H7 (cell line): ENCODE measurements around the gene GRAMD1A. TPM values are rescaled to one million over a fixed set of nuclear protein-coding genes. Genes with fewer than 3 reads are reported as not detected.
A peak's percentile ranks its signal among the peaks of the same experiment; 100 is the strongest.
"Not testable (repeated sequence)": the region's sequence is repeated elsewhere in the genome, so short reads cannot be mapped to it uniquely, and the experiment has no call there.

ENCODE experiments used
- DNase-seq: peaks from one replicate; pipeline ENCODE4 v3.0.0; 2012
- H3K27me3 ChIP-seq: 2 replicates; pipeline ENCODE4 v1.6.0; 2011; ENCODE audit warnings: mild to moderate bottlenecking, low read length; ENCODE audit not compliant: control insufficient read depth, insufficient read depth
- H3K36me3 ChIP-seq: replicated peaks from 2 replicates; pipeline ENCODE4 v1.5.1; 2011; ENCODE audit warnings: low read length; ENCODE audit not compliant: control insufficient read depth, insufficient read depth
- H3K4me3 ChIP-seq: 2 replicates; pipeline ENCODE4 v1.5.1; 2011; ENCODE audit warnings: low read depth, mild to moderate bottlenecking, control low read depth, low read length, moderate library complexity; ENCODE audit not compliant: insufficient read depth
- total RNA-seq: library from RNA; depleted of rRNA; stranded (reverse); fragments of >200 nt; shearing (Covaris generic); gene quantifications from 2 replicates; pipeline ENCODE4 v1.2.3, GENCODE V29; 2014

GRAMD1A gene
- total RNA-seq, 1 experiment from 2014 or later, result 110 TPM

DNA sequence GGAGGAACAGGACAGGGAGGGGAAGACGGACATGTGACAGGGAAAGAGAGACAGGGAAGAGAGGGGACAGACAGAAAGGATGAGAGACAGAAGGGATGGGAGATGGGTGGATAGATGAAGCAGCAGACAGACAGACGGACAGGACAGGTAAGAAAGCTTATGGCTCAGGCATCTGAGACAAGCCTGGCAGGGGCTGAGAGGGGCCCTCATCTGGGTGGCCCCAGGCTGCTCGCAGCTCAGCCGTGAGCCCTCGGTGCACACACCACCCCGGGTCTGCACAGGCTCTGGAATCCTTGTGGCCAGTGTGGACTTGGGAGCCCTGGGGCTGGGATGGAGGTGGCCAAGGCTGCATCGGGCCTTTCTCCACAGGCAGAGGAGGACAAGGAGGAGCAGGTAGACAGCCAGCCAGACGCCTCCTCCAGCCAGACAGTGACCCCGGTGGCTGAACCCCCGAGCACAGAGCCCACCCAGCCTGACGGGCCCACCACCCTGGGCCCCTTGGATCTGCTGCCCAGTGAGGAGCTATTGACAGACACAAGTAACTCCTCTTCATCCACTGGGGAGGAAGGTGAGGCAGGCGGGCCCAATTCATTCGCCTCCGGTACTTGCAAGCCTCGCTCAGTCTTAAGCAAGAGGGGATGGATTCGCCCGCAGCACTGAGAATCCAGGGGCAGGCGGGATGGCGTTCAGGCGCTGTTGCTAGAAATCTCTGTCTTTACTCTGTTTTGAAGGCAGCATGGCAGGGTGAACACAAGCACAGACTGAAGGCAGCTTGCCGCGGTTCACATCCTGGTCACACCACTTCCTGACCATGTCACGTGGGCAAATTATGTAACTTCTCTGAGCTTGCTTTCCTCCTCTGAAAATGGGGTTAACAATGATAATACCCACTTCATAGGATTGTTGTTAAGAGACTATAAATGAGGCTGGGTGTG lies 14.0 kb downstream of the GRAMD1A start:
- no peaks in the 10 kb centered on the region for H3K27me3 ChIP-seq
- peaks cover 76% of the 10 kb centered on the region for H3K36me3 ChIP-seq

DNA sequence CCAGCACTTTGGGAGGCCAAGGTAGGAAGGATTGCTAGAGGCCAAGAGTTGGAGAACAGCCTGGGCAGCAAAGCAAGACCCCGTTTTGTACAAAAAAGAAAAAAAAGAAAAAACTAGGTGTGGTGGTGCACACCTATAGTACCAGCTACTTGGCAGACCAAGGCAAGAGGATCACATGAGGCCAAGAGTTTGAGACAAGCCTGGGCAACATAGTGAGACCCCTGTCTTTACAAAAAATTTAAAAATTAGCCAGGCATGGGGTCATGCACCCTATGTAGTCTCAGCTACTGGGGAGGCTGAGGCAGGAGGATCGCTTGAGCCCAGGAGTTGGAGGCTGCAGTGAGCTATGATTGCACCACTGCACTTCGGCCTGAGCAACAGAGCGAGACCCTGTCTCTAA lies 14.7 kb downstream of the GRAMD1A start:
- H3K4me3 ChIP-seq, DNase-seq, H3K27me3 ChIP-seq: not testable (repeated sequence)
- peaks cover 76% of the 10 kb centered on the region for H3K36me3 ChIP-seq

More for the DNA sequence above, 14.0 kb downstream of the GRAMD1A start:
- no peak overlapping the region for H3K4me3 ChIP-seq
- peak; percentile 54 for DNase-seq

DNA sequence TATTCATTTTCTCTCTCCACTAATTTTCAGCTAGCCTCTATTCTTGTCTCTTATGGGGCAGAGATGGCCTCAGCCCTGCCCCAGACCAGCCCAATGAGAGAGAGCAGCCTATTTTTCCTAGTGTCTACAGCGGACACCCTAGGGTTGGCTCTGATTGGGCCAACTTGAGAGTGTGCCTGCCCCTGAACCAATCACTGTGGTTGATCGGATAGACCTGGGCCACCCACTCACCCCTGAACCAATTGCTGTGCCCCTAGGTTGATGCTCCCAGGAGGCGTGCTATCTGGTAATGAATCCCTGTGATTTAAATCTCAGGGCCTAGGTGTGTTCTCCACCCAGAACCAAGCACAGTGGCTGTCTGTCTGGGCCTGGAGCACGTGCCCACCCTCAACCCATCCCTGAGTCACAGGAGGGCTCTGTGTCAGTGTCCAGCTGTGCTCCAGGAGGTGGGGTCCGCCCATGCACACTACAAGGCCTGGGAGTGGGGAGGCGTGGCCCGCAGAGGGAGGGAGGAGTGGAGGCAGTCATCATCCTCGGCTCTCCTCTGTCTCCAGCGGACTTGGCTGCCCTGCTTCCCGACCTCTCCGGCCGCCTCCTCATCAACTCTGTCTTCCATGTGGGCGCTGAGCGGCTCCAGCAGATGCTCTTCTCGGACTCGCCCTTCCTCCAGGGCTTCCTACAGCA lies 15.3 kb downstream of the GRAMD1A start:
- no peaks in the 10 kb centered on the region for H3K27me3 ChIP-seq
- H3K4me3 ChIP-seq, result no peak overlapping the region
- H3K36me3 ChIP-seq, result peaks cover 73% of the 10 kb centered on the region
- DNase-seq, result no peak

DNA sequence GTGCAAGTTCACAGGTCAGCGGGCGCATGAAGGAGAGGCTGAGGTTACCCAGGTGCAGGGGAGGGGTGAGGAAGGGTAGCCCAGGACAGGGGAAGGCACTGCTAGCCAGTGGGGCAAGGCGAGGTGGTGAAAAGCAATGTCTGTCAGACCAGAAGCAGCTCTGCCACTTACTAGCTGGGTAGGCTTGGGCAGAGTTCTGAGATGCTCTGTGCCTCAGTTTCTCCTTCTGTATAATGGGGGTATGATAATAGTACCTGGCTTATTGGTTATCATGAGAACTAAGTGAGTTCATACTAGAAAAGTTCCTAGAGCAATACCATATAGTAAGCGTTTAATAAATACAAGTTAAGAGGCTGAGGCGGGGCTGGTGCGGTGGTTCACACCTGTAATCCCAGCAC lies 15.8 kb downstream of the GRAMD1A start:
- no peak for DNase-seq
- no peaks in the 10 kb centered on the region for H3K27me3 ChIP-seq
- H3K36me3 ChIP-seq, result peaks cover 73% of the 10 kb centered on the region
- H3K4me3 ChIP-seq, result no peak overlapping the region

DNA sequence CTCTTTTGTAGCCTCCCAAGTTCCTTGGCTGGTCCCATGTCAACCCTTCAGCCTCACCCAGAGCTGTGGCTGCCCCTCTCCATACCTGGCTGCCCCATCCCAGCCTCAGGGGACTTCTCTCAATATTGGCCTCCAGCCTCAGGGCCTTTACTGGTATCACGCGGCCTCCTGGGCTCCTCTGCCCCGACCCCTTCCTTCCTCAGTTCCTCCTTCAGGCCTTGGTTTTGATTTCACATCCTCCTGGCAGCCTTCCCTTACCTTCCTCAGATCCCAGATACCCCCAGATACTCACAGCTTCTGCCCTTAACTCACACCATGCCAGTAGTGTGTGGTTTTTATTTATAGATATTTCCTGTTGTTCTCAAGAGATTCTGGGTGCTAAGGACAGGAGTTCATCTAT lies 17.4 kb downstream of the GRAMD1A start:
- H3K27me3 ChIP-seq, result no peaks in the 10 kb centered on the region
- peaks cover 74% of the 10 kb centered on the region for H3K36me3 ChIP-seq
- no peak overlapping the region for H3K4me3 ChIP-seq
- no peak for DNase-seq

DNA sequence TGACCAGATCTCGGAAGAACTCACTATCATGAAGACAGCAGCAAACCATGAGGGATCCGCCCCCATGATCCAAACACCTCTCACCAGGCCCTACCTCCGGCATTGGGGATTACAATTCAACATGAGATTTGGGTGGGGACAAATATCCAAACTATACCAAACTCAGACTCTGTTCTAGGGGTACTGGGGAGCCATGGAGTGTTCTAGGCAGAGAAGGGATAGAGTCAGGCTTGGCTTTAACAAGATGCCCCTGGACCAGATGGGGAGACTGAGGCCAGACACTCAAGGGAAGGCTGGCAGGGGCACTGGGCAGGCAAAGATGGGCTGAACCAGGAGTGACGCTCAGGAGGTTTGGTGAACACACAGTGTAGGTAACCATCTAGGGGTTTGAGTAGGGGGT lies 18.3 kb downstream of the GRAMD1A start:
- Histone ChIP-seq H3K27me3 (no peaks in the 10 kb centered on the region), H3K4me3 (no peak overlapping the region), H3K36me3 (peaks cover 76% of the 10 kb centered on the region)
- DNase-seq, result no peak

DNA sequence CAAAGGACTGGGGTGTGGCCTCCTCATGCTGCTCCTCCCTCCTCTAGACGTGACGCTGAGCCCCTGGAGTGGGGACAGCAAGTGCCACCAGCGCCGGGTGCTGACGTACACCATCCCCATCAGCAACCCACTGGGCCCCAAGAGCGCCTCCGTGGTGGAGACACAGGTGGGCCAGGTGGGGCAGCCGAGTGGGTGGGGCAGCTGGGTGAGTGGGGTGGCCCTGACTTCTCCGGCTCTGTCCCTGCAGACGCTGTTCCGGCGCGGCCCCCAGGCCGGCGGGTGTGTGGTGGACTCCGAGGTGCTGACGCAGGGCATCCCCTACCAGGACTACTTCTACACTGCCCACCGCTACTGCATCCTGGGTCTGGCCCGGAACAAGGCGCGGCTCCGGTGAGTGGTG lies 19.0 kb downstream of the GRAMD1A start:
- Histone ChIP-seq H3K36me3 (peaks cover 76% of the 10 kb centered on the region), H3K27me3 (no peaks in the 10 kb centered on the region)
- no peak for DNase-seq

DNA sequence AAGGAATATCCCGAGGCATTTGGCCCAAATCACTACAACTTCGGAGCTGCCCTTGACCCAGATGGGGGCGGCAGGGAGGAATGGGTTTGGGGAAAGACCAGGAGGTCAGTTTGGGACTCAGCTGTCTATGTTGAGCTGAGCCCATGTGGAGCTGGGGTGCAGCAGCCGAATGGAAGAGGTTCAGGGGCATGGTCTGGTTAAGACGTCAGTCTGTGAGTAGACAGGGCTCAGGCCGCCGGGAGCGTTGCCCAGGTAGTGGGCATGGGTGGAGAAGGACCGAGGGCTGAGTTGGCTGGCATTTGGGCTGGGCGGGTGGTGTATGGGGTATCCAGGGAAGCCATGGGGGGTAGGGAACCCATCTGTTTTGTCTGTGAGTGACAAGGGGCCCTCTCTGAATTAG lies 20.9 kb downstream of the GRAMD1A start:
- no peak overlapping the region for H3K4me3 ChIP-seq
- DNase-seq, result no peak
- no peaks in the 10 kb centered on the region for H3K27me3 ChIP-seq
- H3K36me3 ChIP-seq, result peaks cover 73% of the 10 kb centered on the region

More for the DNA sequence above, 19.0 kb downstream of the GRAMD1A start:
- H3K4me3 ChIP-seq, result no peak overlapping the region

DNA sequence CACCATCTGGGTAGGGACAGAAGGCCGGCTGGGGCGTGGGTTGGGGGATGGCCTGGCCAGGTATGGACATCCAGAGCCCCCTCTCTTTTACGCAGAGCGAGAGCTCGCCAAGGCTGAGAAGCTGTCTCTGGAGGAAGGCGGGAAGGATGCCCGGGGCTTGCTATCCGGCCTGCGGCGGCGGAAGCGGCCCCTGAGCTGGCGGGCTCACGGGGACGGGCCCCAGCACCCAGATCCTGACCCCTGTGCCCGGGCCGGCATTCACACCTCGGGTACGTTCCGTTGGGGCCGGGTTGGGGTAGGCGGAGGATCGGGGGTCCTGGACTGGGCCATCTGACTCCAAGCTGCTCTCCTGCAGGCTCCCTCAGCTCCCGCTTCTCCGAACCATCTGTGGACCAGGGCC lies 21.5 kb downstream of the GRAMD1A start:
- no peak for DNase-seq
- Histone ChIP-seq H3K27me3 (no peaks in the 10 kb centered on the region), H3K36me3 (peaks cover 76% of the 10 kb centered on the region), H3K4me3 (no peak overlapping the region)

DNA sequence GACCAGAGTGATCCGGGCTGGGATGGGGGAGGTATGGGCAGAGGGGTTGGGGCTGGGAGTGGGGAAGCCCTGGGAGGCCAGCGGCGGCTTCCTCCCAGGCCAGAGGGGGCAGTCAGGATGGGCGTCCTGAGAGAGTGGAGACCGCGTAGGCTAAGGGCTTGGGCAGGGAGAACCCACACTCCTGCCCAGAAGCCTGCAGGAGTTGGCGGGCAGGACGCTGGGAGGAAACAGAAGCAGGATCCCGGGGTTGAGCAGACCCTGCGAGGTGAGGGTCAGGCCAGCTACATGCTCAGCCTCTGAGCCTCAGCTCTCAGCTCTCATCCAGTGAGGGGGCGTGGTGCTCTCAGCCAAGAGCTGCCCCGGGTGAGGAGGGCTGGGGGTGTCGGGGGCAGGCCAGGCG lies 22.3 kb downstream of the GRAMD1A start:
- Histone ChIP-seq H3K27me3 (no peaks in the 10 kb centered on the region), H3K4me3 (no peak overlapping the region), H3K36me3 (peaks cover 73% of the 10 kb centered on the region)
- DNase-seq, result no peak

DNA sequence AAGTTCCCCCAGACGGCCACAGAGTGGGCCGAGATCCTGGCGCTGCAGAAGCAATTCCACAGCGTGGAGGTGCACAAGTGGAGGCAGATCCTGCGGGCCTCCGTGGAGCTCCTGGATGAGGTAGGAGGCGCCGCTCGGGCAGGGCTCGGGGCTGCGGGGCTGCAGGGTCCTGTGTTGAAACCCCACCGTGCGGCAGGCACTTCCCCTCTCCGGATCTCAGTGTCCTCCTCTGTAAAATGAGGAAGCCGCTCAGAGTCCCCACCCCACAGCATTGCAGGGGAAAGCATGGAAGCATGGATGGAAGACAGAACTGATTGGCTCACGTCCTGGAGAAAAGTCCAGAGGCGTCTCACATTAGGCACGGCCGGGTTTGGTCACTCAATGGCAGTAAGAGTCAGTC lies 23.3 kb downstream of the GRAMD1A start:
- DNase-seq, result no peak
- Histone ChIP-seq H3K36me3 (peaks cover 69% of the 10 kb centered on the region), H3K27me3 (no peaks in the 10 kb centered on the region), H3K4me3 (no peak overlapping the region)

DNA sequence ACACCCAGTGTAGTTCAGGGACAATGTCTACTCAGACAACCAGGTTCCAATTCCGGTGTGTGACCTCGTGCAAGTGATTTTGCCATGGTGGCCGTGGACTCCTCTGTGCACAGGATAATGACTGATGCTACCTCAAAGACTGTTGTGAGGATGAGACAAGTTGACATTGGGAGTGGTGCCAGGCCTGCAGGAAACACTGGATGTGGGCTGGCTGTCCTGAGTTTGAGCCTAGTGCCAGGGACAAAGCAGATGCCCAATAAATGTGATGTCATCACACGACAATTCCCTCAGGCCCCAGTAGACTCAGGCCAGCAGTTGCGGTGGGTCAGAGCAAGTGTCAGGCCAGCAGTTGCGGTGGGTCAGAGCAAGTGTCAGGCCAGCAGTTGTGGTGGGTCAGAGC lies 24.0 kb downstream of the GRAMD1A start:
- Histone ChIP-seq H3K4me3 (no peak overlapping the region), H3K36me3 (peaks cover 63% of the 10 kb centered on the region), H3K27me3 (no peaks in the 10 kb centered on the region)
- no peak for DNase-seq

DNA sequence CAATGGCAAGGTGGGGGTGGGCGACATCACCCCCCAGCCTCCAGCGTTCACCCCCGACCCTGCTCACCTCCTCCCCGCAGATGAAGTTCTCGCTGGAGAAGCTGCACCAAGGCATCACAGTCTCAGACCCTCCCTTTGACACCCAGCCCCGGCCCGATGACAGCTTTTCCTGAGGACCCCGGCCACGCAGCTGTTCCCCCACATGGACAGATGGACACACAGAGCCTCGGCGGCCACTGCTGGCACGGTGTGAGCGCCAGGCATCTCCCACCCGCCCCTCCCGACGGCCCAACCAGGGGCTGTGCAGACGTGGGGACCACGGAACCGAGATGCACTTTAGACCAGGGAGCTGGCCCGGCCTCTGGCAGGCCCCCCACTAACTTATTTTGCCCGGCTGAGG lies 25.8 kb downstream of the GRAMD1A start:
- no peak overlapping the region for H3K4me3 ChIP-seq
- DNase-seq, result no peak
- H3K36me3 ChIP-seq, result peaks cover 49% of the 10 kb centered on the region
- H3K27me3 ChIP-seq, result peaks cover 3% of the 10 kb centered on the region

DNA sequence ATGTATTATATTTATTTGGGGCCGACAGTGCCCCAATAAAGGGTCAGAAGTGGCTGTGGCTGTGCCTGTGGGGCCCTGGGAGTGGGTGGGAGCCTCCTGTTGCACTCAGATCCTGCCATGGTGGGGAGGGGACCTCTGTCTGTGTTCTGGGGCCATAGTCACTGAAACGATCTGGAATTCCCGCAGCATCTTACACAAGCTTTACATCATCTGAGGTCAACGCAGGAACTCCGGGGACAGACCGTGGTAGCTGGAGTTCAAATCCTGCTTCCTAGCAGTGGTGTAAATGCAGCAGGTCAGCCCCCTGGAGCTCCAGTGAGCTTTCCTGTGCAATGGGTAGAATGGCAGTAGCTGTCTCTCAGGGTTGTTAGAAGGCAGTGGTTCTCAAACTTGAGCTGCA lies 26.3 kb downstream of the GRAMD1A start:
- H3K4me3 ChIP-seq, result no peak overlapping the region
- H3K36me3 ChIP-seq, result peaks cover 45% of the 10 kb centered on the region
- peaks cover 5% of the 10 kb centered on the region for H3K27me3 ChIP-seq
- no peak for DNase-seq

DNA sequence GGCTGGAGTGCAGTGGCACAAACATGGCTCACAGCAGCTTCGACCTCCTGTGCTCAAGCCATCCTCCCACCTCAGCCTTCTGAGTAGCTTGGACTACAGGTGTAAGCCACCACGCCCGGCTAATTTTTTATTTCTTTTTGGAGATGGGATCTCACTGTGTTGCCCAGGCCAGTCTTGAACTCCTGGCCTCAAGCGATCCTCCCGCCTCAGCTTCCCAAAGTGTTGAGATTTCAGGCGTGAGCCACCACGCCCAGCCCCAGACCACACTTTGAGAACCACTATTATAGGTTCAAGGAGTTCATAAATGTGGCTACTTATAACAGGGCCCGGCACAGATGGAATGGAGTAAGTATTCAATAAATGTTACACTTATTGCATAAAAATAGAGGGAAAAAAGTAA lies 26.9 kb downstream of the GRAMD1A start:
- Histone ChIP-seq H3K27me3 (peaks cover 11% of the 10 kb centered on the region), H3K4me3 (no peak overlapping the region), H3K36me3 (peaks cover 42% of the 10 kb centered on the region)
- no peak for DNase-seq
